Measurements from ENCODE around the gene MAPK1.
"Not testable (repeated sequence)": the region's sequence is repeated elsewhere in the genome, so short reads cannot be mapped to it uniquely, and the experiment has no call there.

The MAPK1 gene

GRCh38 chr22:21835378-21835777 is 32.1 kb downstream of the MAPK1 start:
- H3K9me3 ChIP-seq (ENCODE audit: insufficient read depth, low read length) = no peaks in the 10 kb centered on the region
- DNase-seq (ENCODE audit: low read depth, low spot score) = no peak
- no peak overlapping the region for H3K4me3 ChIP-seq (ENCODE audit: insufficient read length, low read depth)
- no peaks in the 10 kb centered on the region for H3K27me3 ChIP-seq (ENCODE audit: insufficient read depth, insufficient read length)
- TF ChIP-seq ZNF274 (IDR thresholded peaks at IDR 0.05; ENCODE audit: low read depth, low read length) = no peak
- no peak for TF ChIP-seq SUZ12 (IDR thresholded peaks at IDR 0.05; ENCODE audit: extremely low read depth, insufficient read depth, insufficient read length)
- no peak for TF ChIP-seq YY1 (IDR thresholded peaks at IDR 0.05; ENCODE audit: insufficient read depth, insufficient read length)
- no peak overlapping the region for H3K9ac ChIP-seq (ENCODE audit: insufficient read length, low read depth)
- peaks cover 9% of the 10 kb centered on the region for H3K4me1 ChIP-seq (ENCODE audit: insufficient read depth, insufficient read length)
- H3K36me3 ChIP-seq (ENCODE audit: insufficient read depth, insufficient read length, low read length) = no peaks in the 10 kb centered on the region

DNA sequence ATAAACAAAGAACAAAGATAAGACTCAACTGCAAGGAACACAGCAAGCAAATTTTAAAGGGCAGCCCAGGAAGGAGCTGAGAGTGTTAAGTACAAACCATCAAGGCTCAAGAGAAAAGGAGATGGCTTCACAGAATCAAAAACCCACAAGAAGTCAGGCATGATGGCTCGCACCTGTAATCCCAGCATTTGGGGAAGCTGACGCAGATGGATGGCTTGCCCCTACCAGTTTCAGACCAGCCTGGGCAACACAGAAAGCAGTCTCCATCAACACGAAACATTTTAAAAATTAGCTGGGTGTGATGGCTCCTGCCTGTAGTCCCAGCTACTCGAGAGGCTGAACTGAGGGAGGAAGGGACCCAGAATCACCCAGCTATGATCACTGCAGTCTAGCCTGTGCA is 32.6 kb downstream of the MAPK1 start:
- Histone ChIP-seq H3K4me3 (ENCODE audit: insufficient read length, low read depth) (no peak overlapping the region), H3K9ac (ENCODE audit: insufficient read length, low read depth) (no peak overlapping the region), H3K27me3 (ENCODE audit: insufficient read depth, insufficient read length) (no peaks in the 10 kb centered on the region), H3K4me1 (ENCODE audit: insufficient read depth, insufficient read length) (peaks cover 9% of the 10 kb centered on the region), H3K9me3 (ENCODE audit: insufficient read depth, low read length) (no peaks in the 10 kb centered on the region), H3K36me3 (ENCODE audit: insufficient read depth, insufficient read length, low read length) (no peaks in the 10 kb centered on the region)
- DNase-seq (ENCODE audit: low read depth, low spot score) = no peak
- TF ChIP-seq SUZ12 (IDR thresholded peaks at IDR 0.05; ENCODE audit: extremely low read depth, insufficient read depth, insufficient read length) = no peak
- TF ChIP-seq ZNF274 (IDR thresholded peaks at IDR 0.05; ENCODE audit: low read depth, low read length) = no peak
- TF ChIP-seq YY1 (IDR thresholded peaks at IDR 0.05; ENCODE audit: insufficient read depth, insufficient read length) = no peak

DNA sequence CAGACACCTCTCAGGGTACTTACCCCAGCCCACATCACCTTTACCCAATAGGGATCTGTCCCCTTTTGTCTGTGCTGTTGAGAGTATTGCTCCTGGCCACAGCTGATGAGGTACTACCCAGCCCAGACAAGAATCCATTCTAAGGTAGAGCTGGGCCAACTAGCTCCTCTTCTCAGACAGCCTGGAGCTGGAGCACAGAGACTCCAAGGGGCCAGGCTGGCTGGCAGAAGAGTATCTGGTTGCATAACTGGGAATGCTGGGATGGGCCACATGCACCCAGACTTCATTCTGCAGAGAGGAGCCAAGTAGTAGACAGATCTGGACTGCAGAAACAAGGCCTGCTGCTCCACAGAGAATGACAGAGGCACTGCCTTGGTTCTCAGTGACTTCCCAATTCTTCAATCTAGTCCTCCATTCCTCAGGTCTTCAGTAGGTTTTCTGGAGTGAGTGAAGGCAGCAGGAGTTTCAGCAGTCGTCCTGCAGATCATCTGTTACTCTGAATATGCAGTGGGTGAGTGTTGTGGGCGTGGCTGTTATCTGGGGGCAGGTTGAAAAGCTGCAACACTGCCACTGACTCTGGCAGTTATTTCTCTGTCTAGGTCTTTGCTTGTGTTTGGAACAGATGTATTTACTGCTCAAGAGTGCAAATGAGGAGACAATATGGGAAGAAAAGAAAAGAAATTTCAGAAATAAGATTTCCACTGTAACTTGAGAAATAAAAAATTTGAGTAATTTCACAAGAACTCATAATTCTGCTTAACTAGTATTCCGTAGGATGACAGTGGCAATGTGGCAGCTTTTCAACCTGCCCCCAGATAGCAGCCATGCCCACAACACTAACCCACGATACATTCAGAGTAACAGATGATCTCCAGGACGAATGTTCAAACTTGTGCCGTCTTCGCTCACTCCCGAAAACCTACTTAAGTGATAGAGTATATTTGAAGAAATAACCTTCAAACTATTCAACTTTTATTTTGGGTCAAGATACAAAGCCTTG is 34.9 kb downstream of the MAPK1 start:
- H3K9ac ChIP-seq (ENCODE audit: insufficient read length, low read depth) = no peak overlapping the region
- H3K9me3 ChIP-seq (ENCODE audit: insufficient read depth, low read length) = no peaks in the 10 kb centered on the region
- H3K27me3 ChIP-seq (ENCODE audit: insufficient read depth, insufficient read length) = no peaks in the 10 kb centered on the region
- peaks cover 8% of the 10 kb centered on the region for H3K4me1 ChIP-seq (ENCODE audit: insufficient read depth, insufficient read length)
- H3K36me3 ChIP-seq (ENCODE audit: insufficient read depth, insufficient read length, low read length) = no peaks in the 10 kb centered on the region
- DNase-seq (ENCODE audit: low read depth, low spot score) = no peak
- no peak overlapping the region for H3K4me3 ChIP-seq (ENCODE audit: insufficient read length, low read depth)
- TF ChIP-seq ZNF274 (IDR thresholded peaks at IDR 0.05; ENCODE audit: low read depth, low read length) (no peak), SUZ12 (IDR thresholded peaks at IDR 0.05; ENCODE audit: extremely low read depth, insufficient read depth, insufficient read length) (no peak), YY1 (IDR thresholded peaks at IDR 0.05; ENCODE audit: insufficient read depth, insufficient read length) (no peak)

- DNase-seq (ENCODE audit: low read depth, low spot score) = no peak
- H3K9ac ChIP-seq (ENCODE audit: insufficient read length, low read depth) = no peak overlapping the region
- H3K36me3 ChIP-seq (ENCODE audit: insufficient read depth, insufficient read length, low read length) = no peaks in the 10 kb centered on the region
- H3K4me1 ChIP-seq (ENCODE audit: insufficient read depth, insufficient read length) = peaks cover 5% of the 10 kb centered on the region
- H3K4me3 ChIP-seq (ENCODE audit: insufficient read length, low read depth) = no peak overlapping the region
- no peaks in the 10 kb centered on the region for H3K9me3 ChIP-seq (ENCODE audit: insufficient read depth, low read length)
- TF ChIP-seq YY1 (IDR thresholded peaks at IDR 0.05; ENCODE audit: insufficient read depth, insufficient read length) (no peak), ZNF274 (IDR thresholded peaks at IDR 0.05; ENCODE audit: low read depth, low read length) (no peak), SUZ12 (IDR thresholded peaks at IDR 0.05; ENCODE audit: extremely low read depth, insufficient read depth, insufficient read length) (no peak)
- no peaks in the 10 kb centered on the region for H3K27me3 ChIP-seq (ENCODE audit: insufficient read depth, insufficient read length)
These were observed 37.9 kb downstream of the MAPK1 start for GRCh38 chr22:21829523-21829922.

DNA sequence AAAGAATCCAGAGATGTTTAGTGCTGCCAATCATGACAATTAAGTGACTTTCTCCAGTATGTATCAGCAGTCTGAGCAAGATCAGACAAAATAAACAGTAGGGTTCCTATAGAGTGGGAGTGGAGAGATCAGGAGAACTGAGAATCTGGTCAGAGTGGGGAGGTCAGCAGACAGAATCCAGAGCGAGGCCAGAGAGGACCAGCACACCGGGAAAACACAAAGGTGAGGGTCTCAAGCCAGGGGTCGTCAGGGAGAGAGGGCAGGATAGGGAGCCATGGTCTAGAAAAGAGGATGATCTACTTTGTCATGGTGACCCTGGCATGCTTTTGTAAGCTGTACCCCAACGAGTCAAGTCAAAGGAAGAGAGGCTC is 39.2 kb downstream of the MAPK1 start:
- no peak overlapping the region for H3K9ac ChIP-seq (ENCODE audit: insufficient read length, low read depth)
- H3K27me3 ChIP-seq (ENCODE audit: insufficient read depth, insufficient read length) = no peaks in the 10 kb centered on the region
- no peaks in the 10 kb centered on the region for H3K36me3 ChIP-seq (ENCODE audit: insufficient read depth, insufficient read length, low read length)
- peaks cover 5% of the 10 kb centered on the region for H3K4me1 ChIP-seq (ENCODE audit: insufficient read depth, insufficient read length)
- TF ChIP-seq SUZ12 (IDR thresholded peaks at IDR 0.05; ENCODE audit: extremely low read depth, insufficient read depth, insufficient read length) (no peak), YY1 (IDR thresholded peaks at IDR 0.05; ENCODE audit: insufficient read depth, insufficient read length) (no peak), ZNF274 (IDR thresholded peaks at IDR 0.05; ENCODE audit: low read depth, low read length) (no peak)
- no peak for DNase-seq (ENCODE audit: low read depth, low spot score)
- no peaks in the 10 kb centered on the region for H3K9me3 ChIP-seq (ENCODE audit: insufficient read depth, low read length)
- H3K4me3 ChIP-seq (ENCODE audit: insufficient read length, low read depth) = no peak overlapping the region

GRCh38 chr22:21827628-21828267 is 39.7 kb downstream of the MAPK1 start:
- H3K9me3 ChIP-seq (ENCODE audit: insufficient read depth, low read length) = no peaks in the 10 kb centered on the region
- no peak for TF ChIP-seq SUZ12 (IDR thresholded peaks at IDR 0.05; ENCODE audit: extremely low read depth, insufficient read depth, insufficient read length)
- no peak for TF ChIP-seq ZNF274 (IDR thresholded peaks at IDR 0.05; ENCODE audit: low read depth, low read length)
- TF ChIP-seq YY1 (IDR thresholded peaks at IDR 0.05; ENCODE audit: insufficient read depth, insufficient read length) = no peak
- no peak overlapping the region for H3K4me3 ChIP-seq (ENCODE audit: insufficient read length, low read depth)
- H3K36me3 ChIP-seq (ENCODE audit: insufficient read depth, insufficient read length, low read length) = no peaks in the 10 kb centered on the region
- no peak overlapping the region for H3K9ac ChIP-seq (ENCODE audit: insufficient read length, low read depth)
- DNase-seq (ENCODE audit: low read depth, low spot score) = no peak
- no peaks in the 10 kb centered on the region for H3K27me3 ChIP-seq (ENCODE audit: insufficient read depth, insufficient read length)
- H3K4me1 ChIP-seq (ENCODE audit: insufficient read depth, insufficient read length) = peaks cover 5% of the 10 kb centered on the region

DNA sequence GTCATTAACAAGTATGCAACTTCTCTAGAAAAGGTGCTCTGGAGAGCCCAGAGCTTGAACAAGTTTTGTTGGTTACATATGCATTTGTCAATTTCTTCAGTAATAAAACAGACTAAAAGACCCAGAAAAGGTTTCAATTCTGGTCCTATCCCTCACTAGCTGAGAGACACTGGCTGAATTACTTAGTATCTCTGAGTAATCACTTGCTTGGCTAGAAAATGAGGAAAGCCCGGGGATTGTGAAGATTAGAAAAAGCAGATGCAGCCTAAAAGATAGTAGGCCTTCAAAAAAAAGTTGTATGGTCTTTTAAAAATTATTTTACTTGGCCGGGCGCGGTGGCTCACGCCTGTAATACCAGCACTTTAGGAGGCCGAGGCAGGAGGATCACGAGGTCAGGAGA is 41.2 kb downstream of the MAPK1 start:
- H3K9ac ChIP-seq (ENCODE audit: insufficient read length, low read depth) = no peak overlapping the region
- no peak overlapping the region for H3K4me3 ChIP-seq (ENCODE audit: insufficient read length, low read depth)
- no peak for DNase-seq (ENCODE audit: low read depth, low spot score)
- H3K27me3 ChIP-seq (ENCODE audit: insufficient read depth, insufficient read length) = no peaks in the 10 kb centered on the region
- H3K4me1 ChIP-seq (ENCODE audit: insufficient read depth, insufficient read length) = no peaks in the 10 kb centered on the region
- no peak for TF ChIP-seq YY1 (IDR thresholded peaks at IDR 0.05; ENCODE audit: insufficient read depth, insufficient read length)
- H3K9me3 ChIP-seq (ENCODE audit: insufficient read depth, low read length) = no peaks in the 10 kb centered on the region
- H3K36me3 ChIP-seq (ENCODE audit: insufficient read depth, insufficient read length, low read length) = no peaks in the 10 kb centered on the region

DNA sequence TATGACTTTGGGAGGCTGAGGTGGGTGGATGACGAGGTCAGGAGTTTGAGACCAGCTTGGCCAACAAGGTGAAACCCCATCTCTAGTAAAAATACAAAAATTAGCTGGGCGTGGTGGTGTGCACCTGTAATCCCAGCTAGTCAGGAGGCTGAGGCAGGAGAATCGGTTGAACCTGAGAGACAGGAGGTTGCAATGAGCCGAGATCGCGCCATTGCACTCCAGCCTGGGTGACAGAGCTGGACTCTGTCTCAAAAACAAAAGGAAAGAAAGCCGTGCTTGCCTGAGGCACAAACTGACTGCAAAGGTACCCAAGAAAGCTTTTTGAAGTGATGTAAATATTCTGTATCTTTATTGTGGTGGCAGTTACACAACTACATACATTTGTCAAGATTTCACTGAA is 42.5 kb downstream of the MAPK1 start:
- H3K4me3 ChIP-seq (ENCODE audit: insufficient read length, low read depth); H3K27me3 ChIP-seq (ENCODE audit: insufficient read depth, insufficient read length); H3K9me3 ChIP-seq (ENCODE audit: insufficient read depth, low read length); H3K9ac ChIP-seq (ENCODE audit: insufficient read length, low read depth); DNase-seq (ENCODE audit: low read depth, low spot score); H3K36me3 ChIP-seq (ENCODE audit: insufficient read depth, insufficient read length, low read length); H3K4me1 ChIP-seq (ENCODE audit: insufficient read depth, insufficient read length): not testable (repeated sequence)
